ENCODE results near the gene TMEM178B.

TMEM178B gene

GRCh38 chr7:141349804-141350203 is 275.9 kb downstream of the TMEM178B start:
- no peaks in the 10 kb centered on the region for H3K27me3 ChIP-seq (ENCODE audit: insufficient read depth, low read depth)
- no peak overlapping the region for H2AFZ ChIP-seq (ENCODE audit: low read depth)
- peaks cover 4% of the 10 kb centered on the region for H3K4me1 ChIP-seq (ENCODE audit: low read depth, poor library complexity, severe bottlenecking)
- no peak overlapping the region for H3K27ac ChIP-seq
- no peak overlapping the region for H3K9ac ChIP-seq
- H4K20me1 ChIP-seq (ENCODE audit: insufficient read depth): no peaks in the 10 kb centered on the region
- no peak overlapping the region for H3K4me3 ChIP-seq (IDR thresholded peaks at IDR 0.05; ENCODE audit: insufficient read depth, low read depth, low read length)
- no peaks in the 10 kb centered on the region for H3K36me3 ChIP-seq (ENCODE audit: insufficient read depth)
- TF ChIP-seq CTCF (conservative IDR thresholded peaks at IDR 0.05; ENCODE audit: low read depth, low read length): no peak
- no peaks in the 10 kb centered on the region for H3K79me2 ChIP-seq (ENCODE audit: insufficient read depth, low read depth)
- no peak overlapping the region for H3K4me2 ChIP-seq

GRCh38 chr7:141351175-141351574 is 277.3 kb downstream of the TMEM178B start:
- Histone ChIP-seq H3K9ac (no peak overlapping the region), H3K4me2 (no peak overlapping the region), H3K79me2 (ENCODE audit: insufficient read depth, low read depth) (no peaks in the 10 kb centered on the region), H3K4me3 (IDR thresholded peaks at IDR 0.05; ENCODE audit: insufficient read depth, low read depth, low read length) (no peak overlapping the region), H2AFZ (ENCODE audit: low read depth) (no peak overlapping the region), H3K27ac (no peak overlapping the region), H4K20me1 (ENCODE audit: insufficient read depth) (no peaks in the 10 kb centered on the region), H3K27me3 (ENCODE audit: insufficient read depth, low read depth) (no peaks in the 10 kb centered on the region), H3K36me3 (ENCODE audit: insufficient read depth) (no peaks in the 10 kb centered on the region), H3K4me1 (ENCODE audit: low read depth, poor library complexity, severe bottlenecking) (peaks cover 5% of the 10 kb centered on the region)
- no peak for TF ChIP-seq CTCF (conservative IDR thresholded peaks at IDR 0.05; ENCODE audit: low read depth, low read length)

GRCh38 chr7:141352955-141353354 is 279.1 kb downstream of the TMEM178B start:
- Histone ChIP-seq H4K20me1 (ENCODE audit: insufficient read depth) (no peaks in the 10 kb centered on the region), H3K4me2 (no peak overlapping the region), H2AFZ (ENCODE audit: low read depth) (no peak overlapping the region), H3K79me2 (ENCODE audit: insufficient read depth, low read depth) (no peaks in the 10 kb centered on the region), H3K4me1 (ENCODE audit: low read depth, poor library complexity, severe bottlenecking) (peaks cover 5% of the 10 kb centered on the region), H3K27ac (no peak overlapping the region), H3K4me3 (IDR thresholded peaks at IDR 0.05; ENCODE audit: insufficient read depth, low read depth, low read length) (no peak overlapping the region), H3K27me3 (ENCODE audit: insufficient read depth, low read depth) (no peaks in the 10 kb centered on the region), H3K36me3 (ENCODE audit: insufficient read depth) (no peaks in the 10 kb centered on the region), H3K9ac (no peak overlapping the region)
- no peak for TF ChIP-seq CTCF (conservative IDR thresholded peaks at IDR 0.05; ENCODE audit: low read depth, low read length)

- Histone ChIP-seq H2AFZ (ENCODE audit: low read depth) (no peak overlapping the region), H3K27ac (no peak overlapping the region), H3K9ac (no peak overlapping the region), H3K36me3 (ENCODE audit: insufficient read depth) (no peaks in the 10 kb centered on the region), H3K4me2 (no peak overlapping the region), H3K4me3 (IDR thresholded peaks at IDR 0.05; ENCODE audit: insufficient read depth, low read depth, low read length) (no peak overlapping the region), H3K79me2 (ENCODE audit: insufficient read depth, low read depth) (no peaks in the 10 kb centered on the region), H4K20me1 (ENCODE audit: insufficient read depth) (no peaks in the 10 kb centered on the region), H3K4me1 (ENCODE audit: low read depth, poor library complexity, severe bottlenecking) (peaks cover 5% of the 10 kb centered on the region), H3K27me3 (ENCODE audit: insufficient read depth, low read depth) (no peaks in the 10 kb centered on the region)
- no peak for TF ChIP-seq CTCF (conservative IDR thresholded peaks at IDR 0.05; ENCODE audit: low read depth, low read length)
Observed at GRCh38 chr7:141354251-141354650, 280.4 kb downstream of the TMEM178B start.
